GM08714 (cell line): ENCODE measurements around the gene WNT9B.
"Not testable (repeated sequence)": the region's sequence is repeated elsewhere in the genome, so short reads cannot be mapped to it uniquely, and the experiment has no call there.

ENCODE experiments used
- H3K4me3 ChIP-seq: fragments of 200-500 bp; sonication (Bioruptor generic); 2 replicates; pipeline ENCODE4 v1.5.1; 2014; ENCODE audit warnings: mild to moderate bottlenecking, low read length, inconsistent platforms
- ZNF274 ChIP-seq: IDR thresholded peaks from 2 replicates; pipeline ENCODE4 v1.6.1; 2012; ENCODE audit warnings: mild to moderate bottlenecking, low read depth, low read length

The WNT9B gene

GRCh38 chr17:46832945-46833839 lies 18.2 kb upstream of the WNT9B start:
- TF ChIP-seq ZNF274 = no peak
- H3K4me3 ChIP-seq = no peak overlapping the region

- TF ChIP-seq ZNF274 = no peak
- no peak overlapping the region for H3K4me3 ChIP-seq
These were observed 17.6 kb upstream of the WNT9B start for GRCh38 chr17:46833840-46834208.

- no peak overlapping the region for H3K4me3 ChIP-seq
- no peak for TF ChIP-seq ZNF274
These were observed 16.5 kb upstream of the WNT9B start for GRCh38 chr17:46834846-46835245.

GRCh38 chr17:46836500-46836899 lies 14.9 kb upstream of the WNT9B start:
- no peak for TF ChIP-seq ZNF274
- no peak overlapping the region for H3K4me3 ChIP-seq

- no peak overlapping the region for H3K4me3 ChIP-seq
- no peak for TF ChIP-seq ZNF274
These were observed 13.9 kb upstream of the WNT9B start for GRCh38 chr17:46837521-46837920.

DNA sequence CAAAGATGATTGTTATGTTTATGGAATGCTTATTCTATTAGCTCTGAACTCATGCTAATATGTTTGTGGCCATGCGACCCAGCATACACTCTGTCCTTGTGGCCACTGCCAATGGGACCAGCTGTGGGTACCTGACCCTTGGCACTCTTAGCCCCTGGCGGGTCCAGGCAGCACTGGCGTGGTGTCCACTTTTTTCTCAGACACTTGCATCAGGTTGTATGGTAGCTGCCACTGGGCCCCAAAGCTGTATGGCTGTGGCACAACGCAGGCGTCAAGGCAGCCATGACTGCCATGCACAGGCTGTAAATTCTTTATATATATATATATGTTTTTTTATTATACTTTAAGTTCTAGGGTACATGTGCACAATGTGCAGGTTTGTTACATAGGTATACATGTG lies 12.2 kb upstream of the WNT9B start:
- no peak overlapping the region for H3K4me3 ChIP-seq
- TF ChIP-seq ZNF274 = no peak

- H3K4me3 ChIP-seq = not testable (repeated sequence)
These were observed 10.8 kb upstream of the WNT9B start for GRCh38 chr17:46840596-46840995.

DNA sequence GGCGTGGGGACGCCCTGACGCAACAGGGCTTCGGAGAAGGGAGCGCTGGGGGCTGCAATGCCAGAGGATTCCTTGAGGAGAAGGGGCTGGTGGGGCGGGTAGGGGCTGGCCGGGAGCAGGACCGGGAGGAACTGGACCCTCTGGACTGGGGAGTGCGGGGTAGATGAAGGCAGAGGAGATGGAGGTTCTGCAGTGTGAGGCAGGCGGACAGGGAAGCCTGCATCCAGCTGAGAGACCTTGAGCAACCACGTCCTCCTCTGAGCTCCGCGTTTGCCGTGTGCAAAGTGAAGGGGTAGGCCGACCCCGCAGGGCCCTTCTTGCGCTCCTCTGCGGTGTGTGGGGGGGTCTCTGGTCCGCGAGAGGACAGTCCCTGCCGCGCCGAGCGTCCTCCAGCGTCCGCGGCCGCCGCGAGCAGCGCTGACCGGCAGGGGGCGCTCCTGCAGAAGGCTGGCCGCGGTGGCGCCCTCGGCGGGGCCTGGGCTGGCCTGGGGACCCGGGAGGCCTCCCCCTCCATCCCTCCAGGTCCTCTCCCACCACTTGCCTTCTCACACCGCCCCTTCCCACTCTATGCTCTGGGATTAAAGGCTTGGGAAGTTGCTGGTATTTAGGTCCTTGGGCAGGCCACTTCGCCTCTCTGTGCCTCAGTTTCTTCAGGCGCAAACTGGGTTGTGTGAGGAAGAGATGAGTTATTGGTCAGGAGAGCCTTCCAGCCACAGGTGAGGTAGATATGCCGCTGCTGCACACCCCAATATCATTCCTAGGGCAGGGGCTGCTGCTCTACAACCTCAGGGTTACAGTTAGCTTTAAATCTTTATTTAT lies 9.6 kb upstream of the WNT9B start:
- no peak for TF ChIP-seq ZNF274
- no peak overlapping the region for H3K4me3 ChIP-seq

- no peak overlapping the region for H3K4me3 ChIP-seq
- TF ChIP-seq ZNF274 = no peak
These were observed 8.5 kb upstream of the WNT9B start for GRCh38 chr17:46842835-46843234.

DNA sequence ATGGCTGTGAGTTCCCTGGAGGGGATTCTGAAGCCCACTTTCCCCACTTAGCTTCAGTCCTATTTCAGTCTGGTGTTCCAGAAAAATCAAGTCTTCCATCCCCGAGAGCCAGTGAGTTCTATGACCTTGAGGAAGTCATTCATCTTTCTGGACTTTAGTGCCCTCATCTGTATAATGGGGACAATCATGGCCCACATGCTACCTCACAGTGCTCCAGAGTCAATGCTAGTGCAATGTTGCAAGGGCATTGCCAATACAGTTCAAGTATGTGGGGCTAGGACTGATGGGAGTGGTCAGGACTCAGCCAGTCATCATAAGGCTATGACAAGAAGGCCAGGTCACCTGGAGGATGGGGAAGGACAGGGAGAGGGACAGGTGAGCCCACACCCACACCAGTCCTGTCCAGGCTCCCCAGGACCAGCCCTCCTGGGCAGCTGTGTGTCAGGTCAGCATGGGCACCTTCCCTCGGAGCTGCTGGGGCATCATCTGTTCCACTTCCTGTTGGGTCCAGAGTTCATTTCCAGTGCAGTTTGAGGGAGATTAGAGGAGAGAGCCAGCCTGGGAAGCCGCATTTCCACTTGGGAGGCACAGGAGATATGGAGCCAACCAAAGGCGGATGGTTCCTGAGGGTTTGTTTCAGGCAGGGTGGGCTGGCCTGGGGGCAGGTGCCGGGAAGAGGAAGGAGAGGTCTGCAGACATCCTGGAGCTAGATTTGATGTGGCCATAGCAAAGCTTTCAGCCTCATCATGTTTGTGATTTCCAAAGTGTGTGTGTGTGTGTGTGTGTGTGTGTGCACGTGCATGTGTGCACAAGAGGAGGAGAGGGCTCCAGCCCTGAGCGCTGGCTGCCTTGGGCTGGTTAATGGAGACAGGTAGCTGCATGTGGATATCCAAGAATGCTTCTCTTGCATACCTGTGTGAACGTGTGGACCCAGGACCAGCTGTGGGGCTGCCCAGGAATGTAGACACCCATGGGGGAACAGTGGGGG lies 3.9 kb upstream of the WNT9B start:
- no peak for TF ChIP-seq ZNF274
- no peak overlapping the region for H3K4me3 ChIP-seq

DNA sequence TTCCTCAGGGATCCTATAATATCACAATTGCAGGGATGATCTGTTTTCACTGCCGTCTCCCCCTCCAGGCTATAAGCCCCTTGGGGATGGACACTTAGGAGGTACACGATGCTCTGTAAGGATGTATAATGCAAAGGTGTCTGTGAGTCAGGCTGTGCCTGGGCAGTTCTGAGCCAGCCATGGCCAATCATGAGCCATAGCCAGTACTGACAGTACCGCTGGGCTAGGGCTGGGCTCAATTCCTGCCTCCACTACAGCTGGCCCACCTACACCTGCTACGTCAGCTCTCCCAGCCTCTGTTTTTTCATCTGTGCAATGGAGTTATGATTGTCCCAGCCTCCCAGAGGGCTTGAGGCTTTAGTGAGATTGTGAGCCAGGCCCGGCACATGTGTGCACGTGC lies 2.8 kb upstream of the WNT9B start:
- H3K4me3 ChIP-seq = no peak overlapping the region
- TF ChIP-seq ZNF274 = no peak

- no peak overlapping the region for H3K4me3 ChIP-seq
- no peak for TF ChIP-seq ZNF274
These were observed 725 bp upstream of the WNT9B start for GRCh38 chr17:46850688-46851028.

DNA sequence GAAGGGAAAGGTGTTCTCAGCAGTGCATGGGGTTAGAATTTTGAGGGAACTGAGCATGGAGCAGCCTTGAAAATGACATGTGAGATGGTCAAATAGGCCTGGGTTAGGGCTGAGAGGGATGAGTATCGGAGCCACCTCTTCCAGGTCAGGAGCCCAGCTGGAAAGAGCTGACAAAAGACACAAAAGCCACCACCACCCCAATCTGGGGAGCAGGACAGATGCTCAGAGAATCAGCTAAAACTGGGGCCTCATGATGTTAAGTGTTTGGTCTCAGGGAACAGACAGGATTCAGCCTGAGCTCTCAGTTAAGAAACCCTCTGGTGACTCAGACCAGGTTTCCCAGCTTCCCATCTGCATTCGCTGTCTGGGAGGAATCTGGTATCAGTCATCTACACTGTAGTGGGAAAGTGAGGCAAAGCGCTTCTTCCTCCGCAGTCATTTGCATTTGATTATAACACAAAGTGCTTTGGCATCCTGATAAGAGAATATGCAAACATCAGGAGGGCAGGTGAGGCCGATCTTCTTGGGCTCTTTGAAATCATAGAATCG lies 2.6 kb downstream of the WNT9B start:
- no peak for TF ChIP-seq ZNF274
- no peak overlapping the region for H3K4me3 ChIP-seq

- TF ChIP-seq ZNF274 = no peak
- no peak overlapping the region for H3K4me3 ChIP-seq
These were observed 3.1 kb downstream of the WNT9B start for GRCh38 chr17:46854515-46854914.

DNA sequence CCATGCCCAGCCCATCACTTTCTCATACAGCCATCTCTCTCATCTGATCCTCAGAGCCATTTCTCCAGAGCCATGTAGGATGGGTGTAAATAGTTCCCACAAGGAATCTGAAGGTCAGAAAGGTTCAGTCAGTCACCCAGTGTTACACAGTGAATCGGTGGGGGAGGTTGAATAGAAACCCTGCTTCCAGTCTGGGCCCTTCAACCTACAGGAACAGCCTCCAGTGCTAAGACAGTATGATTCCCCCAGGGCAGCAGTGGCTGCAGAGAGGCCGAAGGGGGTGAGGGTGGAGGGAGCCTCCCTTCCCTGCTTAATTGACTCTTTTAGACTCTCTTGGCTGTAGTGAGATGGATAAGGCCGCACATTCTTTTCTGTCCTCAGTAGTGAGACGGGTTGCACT lies 3.6 kb downstream of the WNT9B start:
- no peak for TF ChIP-seq ZNF274

More for the DNA sequence above, 3.6 kb downstream of the WNT9B start:
- no peak overlapping the region for H3K4me3 ChIP-seq
